Measurements from ENCODE around the gene ACKR4. TPM values are rescaled to one million over a fixed set of nuclear protein-coding genes. Genes with fewer than 3 reads are reported as not detected.

ACKR4 gene
- total and polyA plus RNA-seq, 2 of the 8 experiments (the other 6 are each of a cell fraction or from before 2014, with no cell fraction given): not detected

DNA sequence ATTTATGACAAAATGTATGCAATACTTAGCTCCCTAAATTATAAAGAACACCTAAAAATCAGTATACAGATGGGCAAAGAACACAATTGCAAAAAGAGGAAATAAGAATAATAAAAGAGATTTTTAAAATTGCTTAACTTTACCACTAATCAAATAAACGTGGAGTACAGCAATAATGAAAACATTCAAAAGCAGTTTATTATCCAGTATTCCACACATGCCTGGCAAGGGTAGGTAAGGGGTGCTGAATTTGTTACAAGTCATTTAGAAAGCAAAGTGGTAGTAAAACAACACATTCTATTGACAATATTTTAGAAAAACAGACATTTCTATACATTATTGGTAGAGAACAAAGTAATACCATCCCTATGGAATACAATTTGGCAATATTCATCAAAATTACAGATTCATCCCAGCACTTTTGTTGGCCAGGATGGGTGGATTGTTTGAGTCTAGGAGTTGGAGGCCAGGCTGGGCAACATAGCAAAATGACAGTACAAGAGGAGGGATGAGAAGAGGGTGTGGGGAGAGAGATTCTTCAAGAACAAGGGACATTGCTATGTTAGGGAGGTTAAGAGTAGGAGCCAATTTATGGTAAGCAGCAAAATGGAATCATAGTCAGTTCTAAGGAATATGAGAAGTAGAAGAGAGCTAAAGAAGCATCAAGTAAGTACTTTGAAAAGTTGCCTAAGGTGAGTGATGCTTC is 3.7 kb upstream of the ACKR4 start:
- Histone ChIP-seq H2BK15ac (ENCODE audit: low read length) (no peak overlapping the region), H2AK5ac (ENCODE audit: low read depth, low read length) (no peak overlapping the region), H3K79me1 (ENCODE audit: low read depth, low read length) (no peaks in the 10 kb centered on the region), H3K23ac (ENCODE audit: insufficient read length) (no peak overlapping the region), H3K9me3 (ENCODE audit: insufficient read depth in 2 of 2, low read depth in 1 of 2, low read length in 1 of 2) (no peaks in the 10 kb centered on the region), H4K91ac (replicated peaks; ENCODE audit: insufficient read length, low read length) (no peak overlapping the region), H3K4me1 (replicated peaks in 1 of 4; ENCODE audit: control insufficient read depth in 3 of 4, insufficient read depth in 4 of 4, low read length in 3 of 4) (no peaks in the 10 kb centered on the region; a peak in 1 of 7 replicates), H4K20me1 (replicated peaks in 1 of 2; ENCODE audit: control insufficient read depth in 1 of 2, insufficient read depth in 2 of 2, low read length in 2 of 2) (no peaks in the 10 kb centered on the region), H3K79me2 (ENCODE audit: control insufficient read depth in 1 of 2, insufficient read depth in 2 of 2, low read length in 2 of 2) (no peaks in the 10 kb centered on the region), H3K18ac (ENCODE audit: extremely low read depth, low read length) (no peak overlapping the region), H3K14ac (ENCODE audit: insufficient read length) (no peak overlapping the region), H4K8ac (ENCODE audit: extremely low read depth, insufficient read depth, low read length) (no peak overlapping the region), H2BK12ac (ENCODE audit: low read depth, low read length) (no peak overlapping the region), H2AFZ (ENCODE audit: low read length) (no peak overlapping the region), H4K5ac (ENCODE audit: insufficient read length, low read depth, low read length) (no peak overlapping the region), H3K4ac (replicated peaks; ENCODE audit: insufficient read length, low read depth, low read length) (no peak overlapping the region), H2BK5ac (ENCODE audit: low read depth, low read length) (no peak overlapping the region), H3K27me3 (replicated peaks in 1 of 4; ENCODE audit: control insufficient read depth in 3 of 4, extremely low read depth in 1 of 4, insufficient read depth in 3 of 4, low read length in 3 of 4) (no peaks in the 10 kb centered on the region), H3K56ac (replicated peaks; ENCODE audit: insufficient read length, low read depth, low read length) (no peak overlapping the region), H3K27ac (ENCODE audit: low read depth, low read length) (no peak overlapping the region), H3K9ac (replicated peaks in 1 of 4; ENCODE audit: extremely low read depth in 1 of 4, low read depth in 3 of 4, low read length in 3 of 4) (no peak overlapping the region), H3K4me3 (ENCODE audit: extremely low read depth in 1 of 4, insufficient read depth in 2 of 4, low read depth in 3 of 4, low read length in 4 of 4) (no peak overlapping the region), H3K4me2 (ENCODE audit: insufficient read depth in 1 of 2, low read depth in 2 of 2, low read length in 2 of 2) (no peak overlapping the region), H3K36me3 (ENCODE audit: control insufficient read depth in 2 of 4, insufficient read depth in 4 of 4, low read length in 3 of 4) (no peaks in the 10 kb centered on the region), H2BK20ac (ENCODE audit: low read length) (no peak overlapping the region), H3K23me2 (ENCODE audit: low read depth, low read length) (no peaks in the 10 kb centered on the region), H2BK120ac (replicated peaks; ENCODE audit: low read depth, low read length) (no peak overlapping the region)
- no peak for DNase-seq (ENCODE audit: low read depth in 1 of 2, low spot score in 2 of 2)
- WGBS, 2 experiments (ENCODE audit: extremely low coverage in 1 of 2, insufficient coverage in 1 of 2, insufficient read length in 1 of 2, insufficient replicate concordance in 2 of 2, low coverage in 1 of 2, low lambda C conversion rate in 2 of 2, missing lambda C conversion rate in 1 of 2): 82% methylated on average over 1 of the region's 1 CpG; no CpG with 5 or more reads in 1 of the 2 experiments
- FAIRE-seq: no peak
- CTCF ChIA-PET (ENCODE audit: partially characterized antibody): interaction anchor here (1.2 to 2.2 kb wide), 2 partner anchors 49 to 985 kb away, joined by 4 to 12 read pairs; no protein-coding TSS in a partner anchor
- POLR2A ChIA-PET (ENCODE audit: partially characterized antibody): no interaction called here
- TF ChIP-seq RXRA (IDR thresholded peaks at IDR 0.05; ENCODE audit: insufficient read depth, low read depth, low read length) (no peak), MAFK (IDR thresholded peaks at IDR 0.05; ENCODE audit: low read depth, low read length) (no peak), SAP30 (IDR thresholded peaks at IDR 0.05; ENCODE audit: insufficient read depth, insufficient replicate concordance, low read length) (no peak), GTF2F1 (IDR thresholded peaks at IDR 0.05; ENCODE audit: borderline replicate concordance, low read depth, low read length) (no peak), FOSL1 (IDR thresholded peaks at IDR 0.05; ENCODE audit: insufficient read depth, low read depth, low read length) (no peak), SUZ12 (IDR thresholded peaks at IDR 0.05; ENCODE audit: low read length) (no peak), CREB1 (IDR thresholded peaks at IDR 0.05) (no peak), TAF1 (IDR thresholded peaks at IDR 0.05; ENCODE audit: low read depth, low read length) (no peak), RNF2 (IDR thresholded peaks at IDR 0.05; ENCODE audit: borderline replicate concordance, low read depth, low read length, missing control alignments, poor library complexity, severe bottlenecking) (no peak)
- TF ChIP-seq, protein P1, sequence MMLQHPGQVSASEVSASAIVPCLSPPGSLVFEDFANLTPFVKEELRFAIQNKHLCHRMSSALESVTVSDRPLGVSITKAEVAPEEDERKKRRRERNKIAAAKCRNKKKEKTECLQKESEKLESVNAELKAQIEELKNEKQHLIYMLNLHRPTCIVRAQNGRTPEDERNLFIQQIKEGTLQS (IDR thresholded peaks at IDR 0.05; ENCODE audit: insufficient read depth, low read depth, low read length): no peak
